Testis (tissue), 3 donors: ENCODE data around the gene KCNH4. TPM values are rescaled to one million over a fixed set of nuclear protein-coding genes. Genes with fewer than 3 reads are reported as not detected.
A peak's percentile ranks its signal among the peaks of the same experiment; 100 is the strongest.
"Not testable (repeated sequence)": the region's sequence is repeated elsewhere in the genome, so short reads cannot be mapped to it uniquely, and the experiment has no call there.

Experiments
- DNase-seq: peaks from one replicate; pipeline ENCODE4 v3.0.0-alpha.2; 2019
- H3K27ac ChIP-seq, 2 donors: fragments of 200-600 bp; sonication (generic); one replicate each; pipeline ENCODE4 v1.5.1; 2019
- H3K27me3 ChIP-seq: fragments of 200-600 bp; sonication (generic); one replicate; pipeline ENCODE4 v1.5.1; 2019
- H3K36me3 ChIP-seq: fragments of 200-600 bp; sonication (generic); one replicate; pipeline ENCODE4 v1.5.1; 2017; ENCODE audit warnings: low read depth; ENCODE audit errors: missing control alignments
- H3K4me1 ChIP-seq: fragments of 200-600 bp; sonication (generic); one replicate; pipeline ENCODE4 v1.5.1; 2019
- H3K4me3 ChIP-seq, 2 donors: fragments of 200-600 bp; sonication (generic); one replicate each; pipeline ENCODE4 v1.5.1; 2017 to 2019
- H3K9me3 ChIP-seq: fragments of 200-600 bp; sonication (generic); one replicate; pipeline ENCODE4 v1.5.1; 2017
- CTCF ChIP-seq, 3 experiments: fragments of 450-650 bp in 2 of 3; fragments of 200-600 bp in 1 of 3; sonication (generic) in 1 of 3; IDR thresholded peaks; one replicate each; pipeline ENCODE4 v1.5.1; 2016 to 2019; ENCODE audit warnings: antibody characterized with exemption in 3 of 3, mild to moderate bottlenecking in 2 of 3, moderate library complexity in 1 of 3
- POLR2A ChIP-seq: fragments of 450-650 bp; IDR thresholded peaks from one replicate; pipeline ENCODE4 v1.6.1; 2017; ENCODE audit warnings: antibody characterized with exemption, mild to moderate bottlenecking, moderate library complexity
- WGBS, 2 donors: methylation state at CpG; one replicate each; pipeline ENCODE4 v1.1.5; 2018; 5-methylcytosine and 5-hydroxymethylcytosine counted together
- intact Hi-C: fragments of 100-400 bp; cut with DNase I; formaldehyde crosslinking; loops from one replicate; pipeline ENCODE4 v1.15.1; 2023; ENCODE audit warnings: low total_unique reads
- polyA plus RNA-seq: library from polyadenylated mRNA; stranded (reverse); fragments of 350-450 nt; fragmentation: Illumina TruSeq; extraction: RNeasy Lipid Tissue Mini Kit (QIAGEN cat#74804); gene quantifications from one replicate; pipeline ENCODE4 v1.2.3, GENCODE V29; 2014; ENCODE audit warnings: low read depth, low replicate concordance; ENCODE audit not compliant: insufficient read depth
- total RNA-seq, 2 donors: library from RNA; depleted of rRNA; stranded (reverse); fragments of >200 nt; gene quantifications; one replicate each; pipeline ENCODE4 v1.2.3, GENCODE V29; 2016

Gene KCNH4
- total and polyA plus RNA-seq, 3 donors from 2014 or later = 0.24 to 0.56 (median 0.42) TPM

GRCh38 chr17:42187833-42188232, 6.9 kb upstream of the KCNH4 start:
- Histone ChIP-seq H3K4me1 (peaks cover 7% of the 10 kb centered on the region), H3K27me3 (no peaks in the 10 kb centered on the region), H3K36me3 (no peaks in the 10 kb centered on the region), H3K4me3 (no peak overlapping the region), H3K27ac (no peak overlapping the region), H3K9me3 (no peaks in the 10 kb centered on the region)
- TF ChIP-seq POLR2A (no peak), CTCF (IDR thresholded peaks at IDR 0.05) (no peak)
- intact Hi-C loops = no loop called here
- WGBS, 2 donors = 77 to 100% methylated on average over 1 to 2 of the region's 2 CpGs
- no peak for DNase-seq

GRCh38 chr17:42186191-42186590, 5.2 kb upstream of the KCNH4 start:
- H3K4me3 ChIP-seq, intact Hi-C loops, H3K27me3 ChIP-seq, H3K36me3 ChIP-seq, H3K27ac ChIP-seq, H3K4me1 ChIP-seq, H3K9me3 ChIP-seq, DNase-seq: not testable (repeated sequence)
- 93 to 95% methylated on average over 5 of the region's 5 CpGs for WGBS, 2 donors

- Histone ChIP-seq H3K27me3 (no peaks in the 10 kb centered on the region), H3K9me3 (no peaks in the 10 kb centered on the region), H3K4me1 (peaks cover 11% of the 10 kb centered on the region), H3K36me3 (no peaks in the 10 kb centered on the region), H3K27ac (no peak overlapping the region), H3K4me3 (no peak overlapping the region)
- intact Hi-C loops = no loop called here
- WGBS, 2 donors = 81 to 82% methylated on average over 6 to 7 of the region's 7 CpGs
- DNase-seq = no peak
- no peak for TF ChIP-seq POLR2A
- TF ChIP-seq CTCF (IDR thresholded peaks at IDR 0.05) = no peak
Measured at GRCh38 chr17:42185621-42185930, 4.6 kb upstream of the KCNH4 start.

GRCh38 chr17:42184713-42185620, 4.0 kb upstream of the KCNH4 start, which contains the start of gene HCRT:
HCRT (minus strand) TSS chr17:42185452; CDS start chr17:42185365, 87 bp downstream.
- Histone ChIP-seq H3K27ac (no peak within 1 kb of the TSS), H3K9me3 (no peaks in the 10 kb centered on the region), H3K27me3 (no peaks in the 10 kb centered on the region), H3K4me3 (peak within 1 kb of the TSS; percentile 53), H3K4me1 (peaks cover 13% of the 10 kb centered on the region), H3K36me3 (no peaks in the 10 kb centered on the region)
- 73 to 80% methylated on average over 11 of the region's 11 CpGs for WGBS, 2 donors
- intact Hi-C loops = no loop called here
- TF ChIP-seq CTCF (IDR thresholded peaks at IDR 0.05) = no peak
- no peak for TF ChIP-seq POLR2A
- DNase-seq = no peak

GRCh38 chr17:42183741-42184711, 3.1 kb upstream of the KCNH4 start:
- 11 to 15% methylated on average over 25 to 59 of the region's 83 CpGs for WGBS, 2 donors
- peak overlapping the region; percentile 53 for H3K4me3 ChIP-seq
- peak overlapping the region; percentile 4 to 43 for H3K27ac ChIP-seq
- no peaks in the 10 kb centered on the region for H3K27me3 ChIP-seq
- DNase-seq = peak; percentile 82
- intact Hi-C loops = no loop called here
- H3K9me3 ChIP-seq = no peaks in the 10 kb centered on the region
- TF ChIP-seq CTCF (IDR thresholded peaks at IDR 0.05) (peak; percentile 85 to 92 (median 88)), POLR2A (no peak)
- no peaks in the 10 kb centered on the region for H3K36me3 ChIP-seq
- H3K4me1 ChIP-seq = peaks cover 13% of the 10 kb centered on the region
